Mesenchymal stem cell (in vitro differentiated cells and primary cell): ENCODE measurements around the gene ZNHIT1.
A peak's percentile ranks its signal among the peaks of the same experiment; 100 is the strongest.
"Not testable (repeated sequence)": the region's sequence is repeated elsewhere in the genome, so short reads cannot be mapped to it uniquely, and the experiment has no call there.

Experiments
- DNase-seq: peaks from one replicate; pipeline ENCODE4 v3.0.0-alpha.2; 2013
- H2AFZ ChIP-seq: one replicate; pipeline ENCODE4 v1.6.1; 2013; ENCODE audit warnings: low read depth, mild to moderate bottlenecking, control low read depth, inconsistent platforms, low read length, moderate library complexity
- H2AK5ac ChIP-seq: 2 replicates; pipeline ENCODE4 v1.6.1; 2013; ENCODE audit warnings: low read length, moderate library complexity, mild to moderate bottlenecking, inconsistent platforms; ENCODE audit not compliant: severe bottlenecking
- H2BK120ac ChIP-seq: one replicate; pipeline ENCODE4 v1.6.1; 2013; ENCODE audit warnings: low read depth, mild to moderate bottlenecking, inconsistent platforms, low read length, moderate library complexity
- H2BK12ac ChIP-seq, 2 experiments: one replicate each; pipeline ENCODE4 v1.6.1; 2013; ENCODE audit warnings: inconsistent platforms in 2 of 2, low read length in 2 of 2, mild to moderate bottlenecking in 2 of 2, moderate library complexity in 2 of 2, control low read depth in 1 of 2
- H2BK15ac ChIP-seq: one replicate; pipeline ENCODE4 v1.6.1; 2013; ENCODE audit warnings: mild to moderate bottlenecking, low read depth, inconsistent platforms; ENCODE audit not compliant: poor library complexity, severe bottlenecking
- H2BK5ac ChIP-seq: 2 replicates; pipeline ENCODE4 v1.6.1; 2013; ENCODE audit warnings: low read depth, mild to moderate bottlenecking, low read length, control low read depth, inconsistent platforms; ENCODE audit not compliant: poor library complexity, severe bottlenecking
- H3K14ac ChIP-seq, 2 experiments: one replicate each; pipeline ENCODE4 v1.6.1; 2013; ENCODE audit warnings: inconsistent platforms in 2 of 2, low read length in 2 of 2, control low read depth in 1 of 2, mild to moderate bottlenecking in 1 of 2, moderate library complexity in 1 of 2
- H3K18ac ChIP-seq, 2 experiments: one replicate each; pipeline ENCODE4 v1.6.1; 2013; ENCODE audit warnings: inconsistent platforms in 2 of 2, low read length in 2 of 2, control low read depth in 1 of 2, low read depth in 1 of 2, mild to moderate bottlenecking in 1 of 2
- H3K23ac ChIP-seq, 2 experiments: one replicate each; pipeline ENCODE4 v1.6.1; 2013; ENCODE audit warnings: inconsistent platforms in 2 of 2, low read length in 2 of 2, mild to moderate bottlenecking in 2 of 2, moderate library complexity in 2 of 2, control low read depth in 1 of 2
- H3K27ac ChIP-seq: 2 replicates; pipeline ENCODE4 v1.5.1; 2013; ENCODE audit warnings: mild to moderate bottlenecking, moderate library complexity, low read length, control low read depth, inconsistent platforms; ENCODE audit not compliant: poor library complexity, severe bottlenecking
- H3K27me3 ChIP-seq, 2 experiments: 2 replicates each; pipeline versions ENCODE4 v1.6.1 to v1.7.0; 2013; ENCODE audit warnings: low read length in 2 of 2, mild to moderate bottlenecking in 2 of 2, moderate library complexity in 2 of 2, control low read depth in 1 of 2, inconsistent platforms in 1 of 2; ENCODE audit not compliant: control insufficient read depth in 1 of 2, insufficient read depth in 1 of 2
- H3K36me3 ChIP-seq, 2 experiments: 2 replicates each; pipeline versions ENCODE4 v1.6.1 to v1.7.0; 2013; ENCODE audit warnings: low read length in 2 of 2, control low read depth in 1 of 2, inconsistent platforms in 1 of 2, low read depth in 1 of 2, mild to moderate bottlenecking in 1 of 2; ENCODE audit not compliant: insufficient read depth in 2 of 2, control insufficient read depth in 1 of 2
- H3K4ac ChIP-seq, 2 experiments: one replicate each; pipeline ENCODE4 v1.6.1; 2013; ENCODE audit warnings: inconsistent platforms in 2 of 2, low read length in 2 of 2, mild to moderate bottlenecking in 2 of 2, moderate library complexity in 2 of 2, control low read depth in 1 of 2, low read depth in 1 of 2
- H3K4me1 ChIP-seq: 2 replicates; pipeline ENCODE4 v1.6.1; 2013; ENCODE audit warnings: low read depth, low read length, control low read depth; ENCODE audit not compliant: control insufficient read depth, insufficient read depth
- H3K4me2 ChIP-seq: 2 replicates; pipeline ENCODE4 v1.6.1; 2013; ENCODE audit warnings: low read length, mild to moderate bottlenecking, inconsistent platforms; ENCODE audit not compliant: poor library complexity, severe bottlenecking
- H3K4me3 ChIP-seq, 2 experiments: 2 replicates each; pipeline versions ENCODE4 v1.5.1 to v1.7.0; 2013; ENCODE audit warnings: low read length in 2 of 2, mild to moderate bottlenecking in 2 of 2, control low read depth in 1 of 2, low read depth in 1 of 2; ENCODE audit not compliant: insufficient read depth in 1 of 2
- H3K79me1 ChIP-seq: replicated peaks from 2 replicates; pipeline ENCODE4 v1.6.1; 2013; ENCODE audit warnings: mild to moderate bottlenecking, control low read depth, low read length, inconsistent platforms; ENCODE audit not compliant: poor library complexity, severe bottlenecking
- H3K9ac ChIP-seq: 2 replicates; pipeline ENCODE4 v1.7.0; 2013; ENCODE audit warnings: mild to moderate bottlenecking, low read length, moderate library complexity
- H3K9me3 ChIP-seq: 2 replicates; pipeline ENCODE4 v1.7.0; 2013; ENCODE audit warnings: mild to moderate bottlenecking, low read length; ENCODE audit not compliant: control insufficient read depth
- H4K8ac ChIP-seq: one replicate; pipeline ENCODE4 v1.6.1; 2013; ENCODE audit warnings: inconsistent platforms, mild to moderate bottlenecking, low read length, moderate library complexity
- H4K91ac ChIP-seq: one replicate; pipeline ENCODE4 v1.6.1; 2013; ENCODE audit warnings: mild to moderate bottlenecking, low read length, inconsistent platforms
- WGBS: methylation state at CpG from one replicate; pipeline ENCODE4 v1.1.7; 2013; ENCODE audit warnings: mixed read lengths; 5-methylcytosine and 5-hydroxymethylcytosine counted together

The ZNHIT1 gene

DNA sequence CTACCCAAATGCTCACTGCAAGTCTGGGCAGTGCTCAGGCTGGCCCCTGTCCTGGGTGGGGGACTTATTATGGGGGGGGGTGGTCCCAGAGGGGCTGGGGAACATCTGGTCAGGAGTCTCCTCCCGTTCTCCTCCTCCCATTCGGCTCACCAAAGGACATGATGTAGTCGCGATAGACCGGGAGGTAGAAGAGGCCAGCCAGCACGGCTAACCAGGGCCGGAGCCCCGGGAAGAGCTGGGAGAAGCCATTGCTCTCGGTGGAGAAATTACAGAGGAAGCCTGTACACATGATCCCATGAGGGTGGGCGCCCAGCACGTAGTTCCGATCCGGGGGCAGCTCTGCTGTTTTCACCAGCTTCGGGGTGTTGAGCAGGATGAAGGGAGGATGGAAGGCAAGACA is 19.5 kb upstream of the ZNHIT1 start:
- H2BK15ac ChIP-seq: no peak overlapping the region
- H3K4me2 ChIP-seq: no peak overlapping the region
- no peak for DNase-seq
- H2BK5ac ChIP-seq: no peak overlapping the region
- no peak overlapping the region for H4K91ac ChIP-seq
- no peak overlapping the region for H2BK12ac ChIP-seq
- H3K9me3 ChIP-seq: no peaks in the 10 kb centered on the region
- no peak overlapping the region for H3K23ac ChIP-seq
- H3K27me3 ChIP-seq: peaks cover 37 to 54% of the 10 kb centered on the region in 2 experiments
- H2AK5ac ChIP-seq: no peak overlapping the region
- H2BK120ac ChIP-seq: no peak overlapping the region
- no peak overlapping the region for H2AFZ ChIP-seq
- H3K4ac ChIP-seq: no peak overlapping the region
- no peak overlapping the region for H4K8ac ChIP-seq
- 89% methylated on average over 14 of the region's 14 CpGs for WGBS
- no peaks in the 10 kb centered on the region for H3K79me1 ChIP-seq
- no peak overlapping the region for H3K14ac ChIP-seq
- no peak overlapping the region for H3K18ac ChIP-seq
- H3K36me3 ChIP-seq: no peaks in the 10 kb centered on the region
- no peak overlapping the region for H3K4me3 ChIP-seq
- peaks cover 15% of the 10 kb centered on the region for H3K4me1 ChIP-seq
- no peak overlapping the region for H3K27ac ChIP-seq
- H3K9ac ChIP-seq: no peak overlapping the region

GRCh38 chr7:101199522-101199921 is 18.4 kb upstream of the ZNHIT1 start:
- not testable (repeated sequence) for H3K27ac ChIP-seq, DNase-seq, H2BK120ac ChIP-seq, H2AFZ ChIP-seq, H4K8ac ChIP-seq, H3K9me3 ChIP-seq, H3K23ac ChIP-seq, H3K9ac ChIP-seq, H2BK15ac ChIP-seq, H3K4me3 ChIP-seq, H3K79me1 ChIP-seq, H3K14ac ChIP-seq, H3K36me3 ChIP-seq, H4K91ac ChIP-seq, H3K4ac ChIP-seq, H2BK5ac ChIP-seq, H2AK5ac ChIP-seq, H2BK12ac ChIP-seq, H3K4me2 ChIP-seq, H3K18ac ChIP-seq
- H3K4me1 ChIP-seq: peaks cover 15% of the 10 kb centered on the region
- 89% methylated on average over 10 of the region's 10 CpGs for WGBS
- peaks cover 41 to 58% of the 10 kb centered on the region in 2 experiments for H3K27me3 ChIP-seq

DNA sequence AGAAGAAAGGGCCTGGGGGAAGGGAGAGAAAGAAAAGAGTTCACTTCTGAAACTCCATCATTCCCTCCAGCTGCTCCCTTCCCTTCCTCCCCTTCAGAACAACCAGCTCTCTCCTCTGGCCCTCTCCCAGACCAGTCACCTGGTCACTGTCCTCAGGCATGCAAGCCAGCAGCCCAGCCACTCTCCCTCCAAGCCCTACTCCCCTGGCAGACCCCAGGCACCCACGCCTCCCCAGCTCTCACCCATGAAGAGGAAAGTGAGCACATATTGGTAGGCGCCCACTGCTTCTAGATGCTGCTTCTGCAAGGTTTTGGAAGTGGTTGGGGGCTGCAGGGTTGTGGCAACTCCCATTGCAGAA is 17.5 kb upstream of the ZNHIT1 start:
- H3K14ac ChIP-seq: no peak overlapping the region
- H3K4me3 ChIP-seq: no peak overlapping the region
- H2BK5ac ChIP-seq: no peak overlapping the region
- H3K79me1 ChIP-seq: no peaks in the 10 kb centered on the region
- H2BK15ac ChIP-seq: no peak overlapping the region
- no peak overlapping the region for H2BK120ac ChIP-seq
- no peak overlapping the region for H3K4ac ChIP-seq
- H2AK5ac ChIP-seq: no peak overlapping the region
- no peak overlapping the region for H2AFZ ChIP-seq
- peaks cover 15% of the 10 kb centered on the region for H3K4me1 ChIP-seq
- H3K9ac ChIP-seq: no peak overlapping the region
- no peak overlapping the region for H4K91ac ChIP-seq
- no peak overlapping the region for H3K23ac ChIP-seq
- H3K36me3 ChIP-seq: no peaks in the 10 kb centered on the region
- no peaks in the 10 kb centered on the region for H3K9me3 ChIP-seq
- no peak overlapping the region for H4K8ac ChIP-seq
- no peak overlapping the region for H3K18ac ChIP-seq
- no peak overlapping the region for H3K27ac ChIP-seq
- 77% methylated on average over 2 of the region's 2 CpGs for WGBS
- H2BK12ac ChIP-seq: no peak overlapping the region
- DNase-seq: no peak
- H3K27me3 ChIP-seq: peaks cover 41 to 58% of the 10 kb centered on the region in 2 experiments
- no peak overlapping the region for H3K4me2 ChIP-seq

DNA sequence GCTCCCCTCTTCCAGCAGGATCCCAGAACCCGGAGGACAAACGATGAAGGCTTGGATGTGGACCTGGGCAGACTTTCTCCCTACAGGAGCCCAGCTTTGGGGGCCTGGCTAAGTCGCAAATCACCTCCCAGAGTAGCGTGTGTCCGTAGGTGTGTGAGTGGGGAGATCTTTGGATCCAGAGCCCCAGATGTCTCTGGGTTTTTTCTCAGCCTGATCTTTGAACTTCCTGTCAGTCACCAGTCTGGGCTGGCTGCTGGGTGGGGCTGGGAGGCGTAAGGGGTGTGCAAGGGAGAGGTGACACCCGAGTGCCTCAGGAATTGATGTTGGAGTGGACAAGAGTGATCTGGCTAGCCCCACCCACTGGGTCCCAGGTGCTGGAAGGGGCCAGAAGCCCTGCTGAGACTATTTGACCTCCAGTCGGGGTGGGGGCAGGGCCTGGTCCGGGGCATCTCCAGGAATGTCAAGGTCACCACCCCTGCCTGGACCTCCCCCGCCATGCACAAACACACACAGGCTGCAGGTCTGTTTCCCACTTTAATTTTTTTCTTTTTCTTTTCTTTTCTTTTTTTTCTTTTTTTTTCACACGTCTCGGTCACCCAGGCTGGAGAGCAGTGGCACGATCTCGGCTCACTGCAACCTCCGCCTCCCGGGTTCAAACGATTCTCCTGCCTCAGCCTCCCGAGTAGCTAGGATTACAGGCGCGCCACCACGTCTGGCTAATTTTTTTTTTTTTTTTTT is 16.9 kb upstream of the ZNHIT1 start, which contains the start of gene MOGAT3:
MOGAT3 (minus strand) TSS at position 175 of the 738 bp plus-strand sequence. CDS start 182 bp downstream, outside the sequence.
- H3K27me3 ChIP-seq: peaks cover 41 to 57% of the 10 kb centered on the region in 2 experiments

More for the DNA sequence above, 16.9 kb upstream of the ZNHIT1 start, which contains the start of gene MOGAT3:
- Histone ChIP-seq H2BK120ac (no peak within 1 kb of the TSS), H3K4me1 (peaks cover 16% of the 10 kb centered on the region), H3K79me1 (no peaks in the 10 kb centered on the region), H3K27ac (no peak within 1 kb of the TSS), H4K91ac (no peak within 1 kb of the TSS), H3K4me3 (peak within 1 kb of the TSS in 1 of 2 experiments; percentile 59), H2AK5ac (no peak within 1 kb of the TSS), H3K9ac (no peak within 1 kb of the TSS), H3K9me3 (no peaks in the 10 kb centered on the region), H2BK12ac (peak within 1 kb of the TSS in 1 of 2 experiments; percentile 50), H3K18ac (no peak within 1 kb of the TSS), H3K4ac (no peak within 1 kb of the TSS), H4K8ac (no peak within 1 kb of the TSS), H3K4me2 (peak within 1 kb of the TSS; percentile 36), H3K36me3 (peaks cover 4 to 5% of the 10 kb centered on the region in 2 experiments), H2BK5ac (no peak within 1 kb of the TSS), H2AFZ (no peak within 1 kb of the TSS), H3K14ac (peak within 1 kb of the TSS in 1 of 2 experiments; percentile 31), H2BK15ac (no peak within 1 kb of the TSS), H3K23ac (peak within 1 kb of the TSS in 1 of 2 experiments; percentile 60)
- no peak for DNase-seq
- 35% methylated on average over 21 of the region's 21 CpGs for WGBS
